PC-9 (cell line): ENCODE results near the gene GPR176. TPM values are rescaled to one million over a fixed set of nuclear protein-coding genes. Genes with fewer than 3 reads are reported as not detected.

ENCODE experiments used
- BruUV-seq: library from RNA; stranded (reverse); fragments of 400-500 nt; replicated peaks from 2 replicates; lab custom pipeline; 2021; lab: Mats Ljungman, UMichigan
- CTCF ChIA-PET: fragments of 300-600 bp; sonication (Branson Sonifier 250); formaldehyde crosslinking; loops from one replicate; lab custom pipeline; 2022; ENCODE audit warnings: antibody characterized with exemption; lab: Charles Lee
- POLR2A ChIA-PET: fragments of 300-600 bp; sonication (Branson Sonifier 250); formaldehyde crosslinking; loops from one replicate; lab custom pipeline; 2022; ENCODE audit warnings: antibody characterized with exemption; ENCODE audit not compliant: unreplicated experiment; lab: Charles Lee
- DNase-seq, 2 experiments: peaks; one replicate each; pipeline versions ENCODE4 v3.0.0 to v3.0.0-alpha.2; 2015 to 2022; ENCODE audit warnings: mixed read lengths in 1 of 2
- H2AFZ ChIP-seq: fragments of 200-600 bp; sonication (generic); 2 replicates; pipeline ENCODE4 v1.8.1; 2017; ENCODE audit warnings: antibody characterized with exemption
- H3F3A ChIP-seq: fragments of 200-600 bp; sonication (generic); 2 replicates; pipeline ENCODE4 v1.8.1; 2017; ENCODE audit warnings: antibody characterized with exemption, mild to moderate bottlenecking, low read depth; ENCODE audit not compliant: insufficient read depth
- H3K27ac ChIP-seq: fragments of 200-600 bp; sonication (generic); 2 replicates; pipeline ENCODE4 v1.6.1; 2016; ENCODE audit warnings: mixed run types
- H3K27me3 ChIP-seq: fragments of 200-600 bp; sonication (generic); 2 replicates; pipeline ENCODE4 v1.6.1; 2016; ENCODE audit warnings: low read depth, mixed run types; ENCODE audit not compliant: insufficient read depth
- H3K36me3 ChIP-seq: fragments of 200-600 bp; sonication (generic); 2 replicates; pipeline ENCODE4 v1.6.1; 2016; ENCODE audit warnings: low read depth, mixed run types
- H3K4me1 ChIP-seq: fragments of 200-600 bp; sonication (generic); replicated peaks from 2 replicates; pipeline ENCODE4 v1.6.1; 2016; ENCODE audit warnings: mixed run types; ENCODE audit not compliant: insufficient read depth
- H3K4me2 ChIP-seq: fragments of 200-600 bp; sonication (generic); 2 replicates; pipeline ENCODE4 v1.6.1; 2017; ENCODE audit warnings: mixed run types
- H3K4me3 ChIP-seq: fragments of 200-600 bp; sonication (generic); 2 replicates; pipeline ENCODE4 v1.6.1; 2016; ENCODE audit warnings: mixed run types
- H3K79me2 ChIP-seq: fragments of 200-600 bp; sonication (generic); 2 replicates; pipeline ENCODE4 v1.6.1; 2017; ENCODE audit warnings: low read depth, mixed run types
- H3K9me2 ChIP-seq: fragments of 200-600 bp; sonication (generic); 2 replicates; pipeline ENCODE4 v1.8.1; 2017; ENCODE audit warnings: mild to moderate bottlenecking; ENCODE audit not compliant: insufficient read depth
- H3K9me3 ChIP-seq: fragments of 200-600 bp; sonication (generic); 2 replicates; pipeline ENCODE4 v1.8.1; 2016; ENCODE audit warnings: low read depth; ENCODE audit not compliant: insufficient read depth
- H4K20me1 ChIP-seq: fragments of 200-600 bp; sonication (generic); 2 replicates; pipeline ENCODE4 v1.8.1; 2017; ENCODE audit not compliant: insufficient read depth
- EZH2 ChIP-seq: fragments of 200-600 bp; sonication (generic); IDR thresholded peaks from 2 replicates; pipeline ENCODE4 v1.8.0; 2017; ENCODE audit warnings: antibody characterized with exemption, low read depth
- intact Hi-C: fragments of 100-400 bp; cut with micrococcal nuclease; formaldehyde crosslinking; loops from one replicate; pipeline ENCODE4 v1.10.0; 2022; ENCODE audit not compliant: unreplicated experiment
- total RNA-seq: library from RNA; stranded (reverse); gene quantifications from 2 replicates; pipeline ENCODE4 v1.2.3, GENCODE V29; 2021
- TF ChIP-seq, protein P1 (sequence below): fragments of 200-600 bp; sonication (generic); conservative IDR thresholded peaks from 2 replicates; pipeline ENCODE4 v1.6.1; 2017; ENCODE audit warnings: mixed run types, antibody characterized with exemption, mild to moderate bottlenecking, moderate library complexity

GPR176 gene
- total RNA-seq, 1 experiment from 2014 or later = 4.7 TPM

DNA sequence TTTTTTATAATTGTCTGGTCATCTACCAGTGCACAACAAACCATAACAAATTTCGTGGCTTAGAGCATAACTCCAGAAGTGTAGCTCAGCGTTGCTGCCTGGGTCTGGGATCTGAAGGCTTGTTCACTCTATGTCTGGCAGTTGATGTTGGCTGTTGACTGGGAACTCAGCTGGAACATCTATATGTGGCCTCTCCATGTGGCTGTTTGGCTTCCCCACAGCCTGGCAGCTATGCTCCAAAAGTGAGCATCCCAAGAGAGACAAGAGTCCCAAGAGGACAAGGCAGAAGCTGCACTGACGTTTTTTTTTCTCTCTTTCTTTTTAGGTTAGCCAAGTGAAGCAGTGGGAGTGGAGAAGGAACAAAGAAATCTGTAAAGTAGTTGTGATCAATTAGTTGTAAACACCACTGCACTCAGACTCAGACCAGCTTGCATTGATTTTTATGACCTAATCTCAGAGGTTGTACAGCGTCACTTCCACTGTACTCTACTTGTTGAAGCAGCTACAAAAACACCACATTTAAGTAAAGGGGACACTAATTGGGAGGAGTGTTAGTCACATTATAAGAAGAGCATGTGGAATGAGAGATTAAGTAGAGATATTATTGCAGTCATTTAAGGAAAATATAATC, 2.5 kb upstream of the GPR176 start:
- DNase-seq = no peak
- no peaks in the 10 kb centered on the region for H3K9me2 ChIP-seq
- no TSS peak for BruUV-seq
- no peak overlapping the region for H3K4me3 ChIP-seq
- peaks cover 3% of the 10 kb centered on the region; the same call in 1 of the 2 replicates for H3F3A ChIP-seq
- no peak overlapping the region for H3K27ac ChIP-seq
- TF ChIP-seq EZH2 = no peak
- TF ChIP-seq, protein P1, sequence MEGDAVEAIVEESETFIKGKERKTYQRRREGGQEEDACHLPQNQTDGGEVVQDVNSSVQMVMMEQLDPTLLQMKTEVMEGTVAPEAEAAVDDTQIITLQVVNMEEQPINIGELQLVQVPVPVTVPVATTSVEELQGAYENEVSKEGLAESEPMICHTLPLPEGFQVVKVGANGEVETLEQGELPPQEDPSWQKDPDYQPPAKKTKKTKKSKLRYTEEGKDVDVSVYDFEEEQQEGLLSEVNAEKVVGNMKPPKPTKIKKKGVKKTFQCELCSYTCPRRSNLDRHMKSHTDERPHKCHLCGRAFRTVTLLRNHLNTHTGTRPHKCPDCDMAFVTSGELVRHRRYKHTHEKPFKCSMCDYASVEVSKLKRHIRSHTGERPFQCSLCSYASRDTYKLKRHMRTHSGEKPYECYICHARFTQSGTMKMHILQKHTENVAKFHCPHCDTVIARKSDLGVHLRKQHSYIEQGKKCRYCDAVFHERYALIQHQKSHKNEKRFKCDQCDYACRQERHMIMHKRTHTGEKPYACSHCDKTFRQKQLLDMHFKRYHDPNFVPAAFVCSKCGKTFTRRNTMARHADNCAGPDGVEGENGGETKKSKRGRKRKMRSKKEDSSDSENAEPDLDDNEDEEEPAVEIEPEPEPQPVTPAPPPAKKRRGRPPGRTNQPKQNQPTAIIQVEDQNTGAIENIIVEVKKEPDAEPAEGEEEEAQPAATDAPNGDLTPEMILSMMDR = no peak
- H3K27me3 ChIP-seq = no peaks in the 10 kb centered on the region
- POLR2A ChIA-PET = interaction anchor here (0.6 kb wide), 1 partner anchor 186 kb away, joined by 5 read pairs; no protein-coding TSS in a partner anchor
- H4K20me1 ChIP-seq = no peaks in the 10 kb centered on the region
- H3K4me1 ChIP-seq = peaks cover 33% of the 10 kb centered on the region
- no peaks in the 10 kb centered on the region for H3K36me3 ChIP-seq
- H3K79me2 ChIP-seq = no peaks in the 10 kb centered on the region
- H3K9me3 ChIP-seq = no peaks in the 10 kb centered on the region
- CTCF ChIA-PET = no interaction called here
- H3K4me2 ChIP-seq = no peak overlapping the region
- H2AFZ ChIP-seq = no peak overlapping the region
- intact Hi-C loops = no loop called here

DNA sequence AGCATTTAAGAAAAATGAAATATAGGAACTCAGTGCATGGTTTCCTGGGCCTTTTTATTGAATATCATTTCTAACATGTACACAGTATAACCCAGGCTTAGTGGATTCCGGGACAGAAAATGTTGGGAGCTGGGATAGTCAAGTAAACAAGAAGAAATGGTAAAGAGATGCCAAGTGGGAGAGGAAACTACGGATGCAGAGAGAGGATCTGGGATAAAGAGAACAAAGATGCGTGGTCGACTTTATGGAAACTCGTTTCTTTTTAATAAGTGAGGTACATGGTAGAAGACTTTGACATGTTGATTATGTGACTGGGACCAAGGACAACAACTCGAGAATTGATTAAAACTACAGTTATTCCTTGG, 1.2 kb upstream of the GPR176 start:
- H3K9me2 ChIP-seq = no peaks in the 10 kb centered on the region
- intact Hi-C loops = no loop called here
- H3K9me3 ChIP-seq = no peaks in the 10 kb centered on the region
- DNase-seq = no peak
- no peak for TF ChIP-seq EZH2
- TF ChIP-seq, protein P1 = no peak
- H2AFZ ChIP-seq = peak overlapping the region; percentile 98
- ChIA-PET POLR2A (no interaction called here), CTCF (no interaction called here)
- BruUV-seq = TSS peak; percentile 96
- H3F3A ChIP-seq = peaks cover 3% of the 10 kb centered on the region; the same call in 1 of the 2 replicates
- no peaks in the 10 kb centered on the region for H4K20me1 ChIP-seq
- H3K4me1 ChIP-seq = peaks cover 33% of the 10 kb centered on the region
- H3K4me2 ChIP-seq = peak overlapping the region; percentile 86
- H3K36me3 ChIP-seq = no peaks in the 10 kb centered on the region
- no peaks in the 10 kb centered on the region for H3K27me3 ChIP-seq
- no peak overlapping the region for H3K27ac ChIP-seq
- H3K4me3 ChIP-seq = peak overlapping the region; percentile 69
- no peaks in the 10 kb centered on the region for H3K79me2 ChIP-seq

DNA sequence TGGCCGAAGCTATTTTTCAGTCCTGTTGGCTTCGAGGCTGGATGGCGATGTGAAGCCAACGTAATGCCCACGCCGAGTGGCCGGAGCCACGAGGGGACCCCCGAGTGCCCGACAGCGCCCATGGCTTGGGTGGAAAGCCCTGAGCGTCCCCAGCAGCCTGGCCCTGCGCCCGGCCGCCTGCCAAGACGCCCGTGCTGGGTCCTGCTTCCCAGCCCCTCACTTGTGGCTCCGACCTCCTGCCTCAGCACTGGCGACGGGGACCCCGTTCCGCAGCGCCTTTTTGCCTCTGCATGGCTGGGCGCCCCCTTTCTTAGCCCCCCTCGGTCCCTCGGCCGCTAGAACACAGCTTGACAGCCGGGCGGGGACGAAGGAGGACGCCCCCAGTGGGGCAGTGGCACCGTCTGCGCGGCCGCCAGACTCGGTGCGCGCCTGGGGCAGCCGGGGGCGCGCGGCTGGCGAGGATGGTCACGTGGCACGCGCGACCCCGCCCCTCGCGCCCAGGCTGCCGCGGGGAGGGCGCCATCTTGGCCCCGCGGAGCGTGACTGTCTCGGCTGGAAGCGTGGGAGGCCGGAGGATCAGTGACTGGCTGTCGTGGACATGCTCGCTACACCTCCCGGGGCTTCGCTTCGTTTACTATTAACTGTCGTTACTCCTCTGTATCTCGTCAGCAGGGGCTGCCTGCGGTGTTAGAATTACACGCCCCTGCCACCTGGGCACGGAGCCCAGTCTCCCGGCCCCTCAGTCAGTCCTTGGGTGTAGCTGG, 626 bp upstream of the GPR176 start:
- intact Hi-C loops = no loop called here
- Histone ChIP-seq H3K9me3 (no peaks in the 10 kb centered on the region), H3K36me3 (no peaks in the 10 kb centered on the region), H3K4me3 (peak overlapping the region; percentile 69), H3K4me2 (peak overlapping the region; percentile 86), H3K4me1 (peaks cover 28% of the 10 kb centered on the region), H3K79me2 (no peaks in the 10 kb centered on the region), H3K27me3 (no peaks in the 10 kb centered on the region), H2AFZ (peak overlapping the region; percentile 98), H3K9me2 (no peaks in the 10 kb centered on the region), H3F3A (peaks cover 3% of the 10 kb centered on the region; the same call in 1 of the 2 replicates), H3K27ac (no peak overlapping the region), H4K20me1 (no peaks in the 10 kb centered on the region)
- BruUV-seq = no TSS peak
- CTCF ChIA-PET = no interaction called here
- TF ChIP-seq EZH2 = no peak
- TF ChIP-seq, protein P1 = no peak
- DNase-seq = peak in 1 of 2 experiments; percentile 68
- POLR2A ChIA-PET = interaction anchor here (0.7 kb wide), 1 partner anchor 530 kb away, joined by 6 read pairs; no protein-coding TSS in a partner anchor
